Ovary (tissue), 9 donors: ENCODE data around the gene IFITM10. TPM values are rescaled to one million over a fixed set of nuclear protein-coding genes. Genes with fewer than 3 reads are reported as not detected.

ENCODE experiments used
- DNase-seq, 5 donors: peaks; one replicate each; pipeline ENCODE4 v3.0.0-alpha.2; 2019 to 2020
- H3K27ac ChIP-seq, 2 donors: fragments of 200-600 bp; one replicate each; pipeline versions ENCODE4 v1.5.1 to v1.8.0; 2019 to 2022
- H3K27me3 ChIP-seq: fragments of 200-600 bp; one replicate; pipeline ENCODE4 v1.8.0; 2022
- H3K36me3 ChIP-seq: fragments of 200-600 bp; sonication (generic); one replicate; pipeline ENCODE4 v1.5.1; 2019
- H3K4me1 ChIP-seq: one replicate; pipeline ENCODE4 v1.8.1; 2013; ENCODE audit warnings: mild to moderate bottlenecking, moderate library complexity; ENCODE audit not compliant: insufficient read depth
- H3K4me3 ChIP-seq: fragments of 200-600 bp; sonication (generic); one replicate; pipeline ENCODE4 v1.5.1; 2017
- H3K9me3 ChIP-seq, 2 donors: fragments of 200-600 bp in 1 of 2; sonication (generic) in 1 of 2; one replicate each; pipeline versions ENCODE4 v1.5.1 to v1.8.1; 2013 to 2019; ENCODE audit warnings: mild to moderate bottlenecking in 1 of 2, moderate library complexity in 1 of 2
- CTCF ChIP-seq, 3 donors: fragments of 450-650 bp in 2 of 3; fragments of 200-600 bp in 1 of 3; IDR thresholded peaks; one replicate each; pipeline versions ENCODE4 v1.5.1 to v1.8.0; 2016 to 2022; ENCODE audit warnings: antibody characterized with exemption in 3 of 3, mild to moderate bottlenecking in 1 of 3
- EP300 ChIP-seq: sonication (generic); formaldehyde crosslinking; IDR thresholded peaks from one replicate; pipeline ENCODE4 v1.6.1; 2017; ENCODE audit warnings: antibody characterized with exemption
- POLR2A ChIP-seq: fragments of 450-650 bp; IDR thresholded peaks from one replicate; pipeline ENCODE4 v1.6.1; 2017; ENCODE audit warnings: antibody characterized with exemption, mild to moderate bottlenecking, moderate library complexity
- WGBS, 3 donors: extraction: QIAGEN DNeasy Blood & Tissue Kit in 1 of 3; methylation state at CpG; one replicate each; pipeline versions ENCODE4 v1.1.5 to v1.1.7; 2013 to 2017; 5-methylcytosine and 5-hydroxymethylcytosine counted together
- intact Hi-C, 4 donors: fragments of 100-400 bp; cut with DNase I; formaldehyde crosslinking; loops; one replicate each; pipeline versions ENCODE4 v1.11.0 to v1.15.1; 2022 to 2023
- polyA plus RNA-seq, 2 donors: library from polyadenylated mRNA; stranded (reverse); fragments of 200-250 nt in 1 of 2; fragments of 350-450 nt in 1 of 2; fragmentation: Illumina TruSeq in 1 of 2; extraction: RNeasy Lipid Tissue Mini Kit (QIAGEN cat#74804) in 1 of 2; gene quantifications; one replicate each; pipeline ENCODE4 v1.2.3, GENCODE V29; 2013 to 2014
- total RNA-seq, 7 donors: library from RNA; depleted of rRNA in 2 of 7; stranded (reverse); fragments of >200 nt in 2 of 7; fragmentation: NEBNext Ultra II Directional in 3 of 7; extraction: Animal tissue kit (Norgen Biotek cat#: 25700) in 3 of 7; gene quantifications; one replicate each; pipeline versions ENCODE4 v1.1.0 to v1.2.4, GENCODE V29; 2016 to 2023
- donor health status: DM: no; HTN: no; CAD: no; lungs with moderate emphysema.
- donor health status: DM: no; HTN: no; CAD: no.
- donor health status: Bipolar disorder and iron deficiency.
- donor health status: DM: yes; HTN: yes; CAD: no.
- donor health status: DM: no; HTN: no; CAD: no.
- donor health status: DM: yes; HTN: yes; CAD: no.

The IFITM10 gene
- total and polyA plus RNA-seq, 9 donors: 0.15 to 3.6 (median 0.97) TPM

DNA sequence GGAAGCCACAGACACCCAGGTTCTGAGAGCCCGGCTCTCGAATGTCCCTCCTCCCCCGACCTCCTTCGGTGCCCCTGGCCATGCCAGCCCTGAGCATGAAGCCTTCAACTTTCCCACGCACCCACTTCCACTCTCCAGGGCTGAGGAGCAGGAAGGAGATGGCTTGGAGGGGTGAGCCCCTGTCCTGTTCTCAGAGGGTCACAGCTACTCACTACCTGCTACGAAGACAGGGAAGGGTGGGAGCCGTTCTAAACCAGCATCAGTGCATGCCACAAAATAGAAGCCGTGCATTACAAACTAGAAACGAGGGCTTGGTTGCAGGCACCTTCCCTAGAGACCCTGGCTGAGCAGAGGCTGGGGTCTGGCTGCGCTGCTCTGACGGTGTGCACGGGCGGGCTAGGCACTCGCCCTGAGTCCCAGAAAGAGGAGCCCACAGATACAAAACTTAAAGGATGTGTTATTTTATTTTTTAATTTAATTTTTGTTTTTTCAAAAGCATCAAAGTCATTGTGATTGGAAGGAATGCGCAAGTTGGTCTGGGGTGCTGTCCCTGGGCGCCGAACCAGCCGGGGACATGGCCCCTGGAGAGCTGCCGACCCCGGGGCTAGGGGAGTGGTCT, 57.6 kb downstream of the IFITM10 start:
- 43 to 46% (median 44%) methylated on average over 20 of the region's 20 CpGs for WGBS, 3 donors
- TF ChIP-seq CTCF (IDR thresholded peaks at IDR 0.05) (no peak), EP300 (no peak), POLR2A (no peak)
- no peak for DNase-seq
- H3K36me3 ChIP-seq: no peaks in the 10 kb centered on the region
- H3K4me3 ChIP-seq: no peak overlapping the region
- no peak overlapping the region for H3K27ac ChIP-seq
- H3K27me3 ChIP-seq: no peaks in the 10 kb centered on the region
- no peaks in the 10 kb centered on the region for H3K9me3 ChIP-seq
- intact Hi-C loops: loop anchor here in 3 of 4 donors (1.0 to 10.0 kb wide), 8 partner anchors 41 to 464 kb away; partner anchors contain the start of gene TNNT3 (in 1 of the 3)
- peaks cover 8% of the 10 kb centered on the region for H3K4me1 ChIP-seq

DNA sequence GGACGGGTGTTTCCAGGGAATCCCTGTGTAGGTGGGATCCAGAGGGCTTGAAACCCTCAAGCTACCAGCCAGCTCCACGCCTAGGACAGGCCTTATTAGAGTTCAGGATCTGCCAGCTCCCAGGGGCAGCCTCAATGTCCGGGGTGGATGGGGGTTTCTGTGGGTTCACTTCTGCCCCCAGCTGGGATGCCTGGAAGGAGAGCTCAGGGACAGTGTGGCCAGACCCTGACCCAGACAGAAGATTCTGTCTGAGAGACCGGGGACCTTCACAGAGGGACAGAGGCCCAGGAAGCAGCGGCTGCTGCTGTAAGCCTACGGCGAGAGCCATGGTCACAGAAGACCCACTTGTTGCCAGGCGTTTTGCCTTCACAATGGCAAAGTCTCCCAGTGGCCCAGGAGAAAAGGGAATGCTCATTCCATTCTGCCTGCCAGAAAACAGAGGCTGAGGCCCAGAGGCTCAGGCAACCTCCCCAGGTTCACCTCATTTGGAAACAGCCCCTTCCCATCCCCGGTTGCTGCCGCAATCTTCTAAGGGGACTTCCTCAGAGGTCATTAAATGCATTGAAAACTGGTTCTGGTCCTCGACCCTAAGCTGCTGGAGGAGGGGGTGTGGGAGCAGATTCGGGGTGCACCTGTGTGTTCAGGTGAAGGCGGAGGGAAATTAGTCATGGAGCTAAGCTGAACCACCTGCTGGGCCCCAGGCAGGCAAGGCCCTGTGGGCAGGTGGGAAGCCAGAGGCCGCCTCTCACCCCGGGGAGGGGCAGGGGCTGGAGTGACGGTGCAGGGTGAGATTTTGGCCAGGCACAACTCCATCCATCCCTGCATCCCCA, 58.3 kb downstream of the IFITM10 start:
- WGBS, 3 donors: 82 to 90% (median 85%) methylated on average over 16 of the region's 16 CpGs
- no peak for DNase-seq
- intact Hi-C loops: loop anchor here in 3 of 4 donors (2.0 to 10.0 kb wide), 7 partner anchors 40 to 465 kb away; partner anchors contain the start of gene TNNT3 (in 1 of the 3)
- no peaks in the 10 kb centered on the region for H3K36me3 ChIP-seq
- no peak overlapping the region for H3K27ac ChIP-seq
- peaks cover 8% of the 10 kb centered on the region for H3K4me1 ChIP-seq
- no peak overlapping the region for H3K4me3 ChIP-seq
- TF ChIP-seq CTCF (IDR thresholded peaks at IDR 0.05) (no peak), POLR2A (no peak), EP300 (no peak)
- H3K27me3 ChIP-seq: no peaks in the 10 kb centered on the region
- H3K9me3 ChIP-seq: no peaks in the 10 kb centered on the region

- intact Hi-C loops: loop anchor here in 3 of 4 donors (5.0 to 10.0 kb wide), 6 partner anchors 39 to 466 kb away; partner anchors contain the start of gene TNNT3 (in 1 of the 3)
Measured at GRCh38 chr11:1691026-1691877, 59.1 kb downstream of the IFITM10 start.

More at GRCh38 chr11:1691026-1691877, 59.1 kb downstream of the IFITM10 start:
- no peaks in the 10 kb centered on the region for H3K36me3 ChIP-seq
- no peaks in the 10 kb centered on the region for H3K27me3 ChIP-seq
- TF ChIP-seq EP300 (no peak), CTCF (IDR thresholded peaks at IDR 0.05) (no peak), POLR2A (no peak)
- no peak overlapping the region for H3K4me3 ChIP-seq
- H3K27ac ChIP-seq: no peak overlapping the region
- H3K4me1 ChIP-seq: peaks cover 8% of the 10 kb centered on the region
- no peak for DNase-seq
- no peaks in the 10 kb centered on the region for H3K9me3 ChIP-seq
- WGBS, 3 donors: 68 to 73% (median 71%) methylated on average over 16 of the region's 16 CpGs
